CD1c-positive myeloid dendritic cell (primary cell): ENCODE data around the gene MGST2.
A peak's percentile ranks its signal among the peaks of the same experiment; 100 is the strongest.

Source experiments
- DNase-seq: peaks from one replicate; pipeline ENCODE4 v3.0.0-alpha.2; 2016; ENCODE audit errors: extremely low spot score

The MGST2 gene

GRCh38 chr4:139738846-139739613 lies 73.4 kb downstream of the MGST2 start:
- no peak for DNase-seq

DNA sequence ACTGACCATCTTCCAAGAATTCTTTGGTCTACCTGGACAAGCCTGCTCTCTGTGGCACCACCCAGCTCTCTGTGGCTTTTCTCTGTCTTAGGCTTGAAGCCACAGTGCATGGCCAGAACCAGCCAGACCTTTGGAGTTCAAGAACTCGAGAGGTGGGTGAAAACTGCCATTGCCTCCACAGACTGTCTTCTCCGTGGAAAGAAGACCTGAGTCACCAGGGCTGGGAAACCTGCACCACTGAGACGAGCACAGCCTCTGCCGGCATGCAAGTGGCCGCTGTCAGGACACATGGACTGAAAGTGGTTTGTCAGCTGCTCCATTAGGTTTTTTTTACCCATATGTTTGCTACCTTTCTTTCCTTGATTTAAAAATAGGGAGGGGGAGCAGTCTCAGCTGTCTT lies 74.5 kb downstream of the MGST2 start:
- DNase-seq: no peak

DNA sequence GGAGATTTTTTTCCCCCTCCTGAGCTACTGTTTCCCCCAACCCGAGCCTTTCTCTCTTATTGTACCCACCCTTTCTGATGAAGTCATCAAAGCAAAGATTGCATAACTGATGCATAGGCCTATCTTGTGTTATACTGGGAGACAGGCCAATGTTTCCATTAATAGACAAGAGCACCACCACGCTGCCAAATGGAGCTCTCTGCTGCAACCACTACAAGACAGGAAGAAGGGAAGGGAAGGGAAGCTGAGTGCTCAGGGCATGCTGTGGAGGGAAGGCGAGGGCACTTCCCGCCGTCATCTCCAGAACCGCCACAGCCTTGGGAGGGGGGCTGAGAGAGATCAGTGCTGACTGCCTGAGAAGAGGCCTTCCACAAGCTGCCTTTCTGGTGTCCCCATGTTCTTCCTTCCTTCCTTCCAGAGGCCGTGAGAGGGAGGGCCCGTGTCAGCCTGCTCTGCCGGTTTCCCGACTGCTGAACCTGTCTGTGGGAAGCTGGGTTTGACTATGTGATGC lies 75.0 kb downstream of the MGST2 start:
- DNase-seq: peak; percentile 37

GRCh38 chr4:139743027-139743426 lies 77.4 kb downstream of the MGST2 start:
- DNase-seq: no peak

- no peak for DNase-seq
Observed at GRCh38 chr4:139744232-139744631, 78.6 kb downstream of the MGST2 start.

- DNase-seq: no peak
Observed at GRCh38 chr4:139745111-139745639, 79.6 kb downstream of the MGST2 start.

GRCh38 chr4:139746431-139747171 lies 81.0 kb downstream of the MGST2 start:
- no peak for DNase-seq

DNA sequence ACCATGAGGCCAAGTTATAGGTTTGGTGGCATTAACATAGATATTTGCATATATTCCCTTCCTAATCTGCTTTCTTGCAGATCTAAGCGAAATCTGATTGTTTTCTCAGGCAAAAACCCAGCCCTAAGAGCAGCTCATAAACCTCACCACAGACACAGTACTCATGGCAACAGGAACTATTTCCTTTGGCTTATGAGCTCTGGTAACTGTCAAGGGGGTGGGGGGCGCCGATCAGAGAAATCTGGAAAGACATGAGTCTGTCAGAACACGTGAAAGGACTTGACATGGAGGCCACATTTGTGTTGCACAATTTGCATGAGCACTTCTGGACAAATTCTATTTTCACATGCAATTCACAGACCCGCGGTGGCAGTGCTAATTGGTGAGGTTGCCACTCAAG lies 83.7 kb downstream of the MGST2 start:
- no peak for DNase-seq

GRCh38 chr4:139749835-139750498 lies 84.3 kb downstream of the MGST2 start:
- no peak for DNase-seq

DNA sequence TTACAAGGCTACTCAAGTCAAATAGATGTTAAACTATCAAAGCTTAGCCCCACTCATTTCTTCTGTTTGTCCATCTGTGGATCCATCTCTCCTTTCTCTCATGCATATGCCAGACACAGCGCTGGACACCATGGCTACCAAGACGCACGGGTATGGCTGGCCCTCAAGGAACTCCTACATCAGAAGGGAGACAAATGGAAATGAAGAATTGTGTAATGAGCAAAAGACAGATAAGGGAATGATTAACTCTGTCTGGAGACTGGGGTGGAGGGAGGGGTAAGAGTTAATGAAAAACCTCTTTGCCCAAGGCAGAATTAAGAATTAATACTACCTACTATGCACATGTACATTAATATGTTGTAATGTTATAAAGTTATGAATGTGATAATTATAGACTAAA lies 88.1 kb downstream of the MGST2 start:
- no peak for DNase-seq
